IMR-90 (cell line): ENCODE data around the gene SLC17A3. TPM values are rescaled to one million over a fixed set of nuclear protein-coding genes. Genes with fewer than 3 reads are reported as not detected.

ENCODE experiments used
- ATAC-seq: fragments of 200-7000 bp; cut with Tn5 transposase; 2 replicates; pipeline ENCODE4 v1.9.1; 2020; ENCODE audit warnings: low read depth, mild to moderate bottlenecking, moderate library complexity
- BruUV-seq: library from RNA; stranded (reverse); fragments of 400-500 nt; replicated peaks from 2 replicates; lab custom pipeline; 2021; lab: Mats Ljungman, UMichigan
- CTCF ChIA-PET: fragments of 300-600 bp; formaldehyde crosslinking; extraction: SDS; loops from one replicate; lab custom pipeline; 2021; ENCODE audit warnings: antibody characterized with exemption; lab: Yijun Ruan, JAX
- POLR2A ChIA-PET: fragments of 300-600 bp; sonication (Branson Sonifier 250); formaldehyde crosslinking; loops from one replicate; lab custom pipeline; 2022; ENCODE audit warnings: antibody characterized with exemption; ENCODE audit not compliant: unreplicated experiment; lab: Charles Lee
- DNase-seq: peaks from one replicate; pipeline ENCODE4 v3.0.0; 2013
- H2AFZ ChIP-seq: replicated peaks from 2 replicates; pipeline ENCODE3; 2013; ENCODE audit warnings: low read length, mild to moderate bottlenecking; ENCODE audit not compliant: poor library complexity
- H2AK5ac ChIP-seq: 2 replicates; pipeline ENCODE4 v1.6.1; 2013; ENCODE audit warnings: low read depth, low read length, inconsistent platforms
- H2AK9ac ChIP-seq: replicated peaks from 2 replicates; pipeline ENCODE3; 2013; ENCODE audit warnings: mild to moderate bottlenecking, low read depth, low read length, moderate library complexity; ENCODE audit not compliant: poor library complexity
- H2BK120ac ChIP-seq: 2 replicates; pipeline ENCODE4 v1.6.1; 2013; ENCODE audit warnings: low read depth, low read length, inconsistent platforms
- H2BK15ac ChIP-seq: 3 replicates; pipeline ENCODE4 v1.6.1; 2013; ENCODE audit warnings: low read depth, low read length, inconsistent platforms
- H2BK20ac ChIP-seq: 2 replicates; pipeline ENCODE4 v1.6.1; 2013; ENCODE audit warnings: low read depth, mild to moderate bottlenecking, inconsistent platforms, low read length, moderate library complexity
- H2BK5ac ChIP-seq: 2 replicates; pipeline ENCODE4 v1.6.1; 2013; ENCODE audit warnings: mild to moderate bottlenecking, low read depth, low read length, inconsistent platforms; ENCODE audit not compliant: poor library complexity, severe bottlenecking
- H3K14ac ChIP-seq: replicated peaks from 2 replicates; pipeline ENCODE4 v1.6.1; 2013; ENCODE audit warnings: low read depth, low read length, inconsistent platforms
- H3K18ac ChIP-seq: 2 replicates; pipeline ENCODE4 v1.6.1; 2013; ENCODE audit warnings: low read depth, low read length, control low read depth
- H3K23ac ChIP-seq: 2 replicates; pipeline ENCODE4 v1.6.1; 2013; ENCODE audit warnings: low read depth, low read length, inconsistent platforms
- H3K27ac ChIP-seq: 2 replicates; pipeline ENCODE4 v1.5.1; 2013; ENCODE audit warnings: mild to moderate bottlenecking, control low read depth, low read length; ENCODE audit not compliant: insufficient read depth
- H3K27me3 ChIP-seq: 2 replicates; pipeline ENCODE4 v1.6.1; 2013; ENCODE audit warnings: low read length; ENCODE audit not compliant: control insufficient read depth, insufficient read depth
- H3K36me3 ChIP-seq: 2 replicates; pipeline ENCODE4 v1.6.1; 2013; ENCODE audit warnings: low read length, mixed read lengths; ENCODE audit not compliant: control insufficient read depth, insufficient read depth
- H3K4ac ChIP-seq: 2 replicates; pipeline ENCODE4 v1.6.1; 2013; ENCODE audit warnings: low read depth, low read length, inconsistent platforms
- H3K4me1 ChIP-seq: 2 replicates; pipeline ENCODE4 v1.6.1; 2013; ENCODE audit warnings: low read length, mixed read lengths; ENCODE audit not compliant: control insufficient read depth, insufficient read depth
- H3K4me2 ChIP-seq: 2 replicates; pipeline ENCODE4 v1.6.1; 2013; ENCODE audit warnings: low read depth, mild to moderate bottlenecking, control low read depth, low read length, moderate library complexity
- H3K4me3 ChIP-seq: 2 replicates; pipeline ENCODE4 v1.5.1; 2013; ENCODE audit warnings: low read depth, mild to moderate bottlenecking, control low read depth, low read length, moderate library complexity; ENCODE audit not compliant: insufficient read depth
- H3K56ac ChIP-seq: 2 replicates; pipeline ENCODE4 v1.6.1; 2013; ENCODE audit warnings: low read length, inconsistent platforms; ENCODE audit not compliant: insufficient read depth; ENCODE audit errors: extremely low read depth
- H3K79me1 ChIP-seq, 2 experiments: 2 replicates each; pipeline ENCODE4 v1.6.1; 2013; ENCODE audit warnings: low read length in 2 of 2, inconsistent platforms in 1 of 2, low read depth in 1 of 2
- H3K9ac ChIP-seq: 2 replicates; pipeline ENCODE4 v1.6.1; 2013; ENCODE audit warnings: low read depth, low read length, control low read depth
- H3K9me1 ChIP-seq: 2 replicates; pipeline ENCODE4 v1.6.1; 2013; ENCODE audit warnings: low read length, inconsistent platforms; ENCODE audit not compliant: insufficient read depth
- H3K9me3 ChIP-seq: 2 replicates; pipeline ENCODE4 v1.6.1; 2013; ENCODE audit warnings: low read length; ENCODE audit not compliant: control insufficient read depth, insufficient read depth
- H4K20me1 ChIP-seq: 2 replicates; pipeline ENCODE4 v1.6.1; 2013; ENCODE audit warnings: low read length, inconsistent platforms; ENCODE audit not compliant: insufficient read depth
- H4K5ac ChIP-seq: 2 replicates; pipeline ENCODE4 v1.6.1; 2013; ENCODE audit warnings: mild to moderate bottlenecking, low read depth, low read length, control low read depth
- H4K8ac ChIP-seq, 2 experiments: 2 replicates each; pipeline ENCODE4 v1.6.1; 2013; ENCODE audit warnings: low read depth in 2 of 2, low read length in 2 of 2, control low read depth in 1 of 2, inconsistent platforms in 1 of 2
- H4K91ac ChIP-seq: 2 replicates; pipeline ENCODE4 v1.6.1; 2013; ENCODE audit warnings: low read depth, low read length, inconsistent platforms; ENCODE audit not compliant: insufficient read depth
- CEBPB ChIP-seq: IDR thresholded peaks from 2 replicates; pipeline ENCODE4 v1.6.1; 2012; ENCODE audit warnings: low read depth, low read length, improper control_type of control experiment
- CHD1 ChIP-seq: IDR thresholded peaks from 2 replicates; pipeline ENCODE4 v1.6.1; 2012; ENCODE audit warnings: low read depth, low read length, improper control_type of control experiment
- WGBS, 2 experiments: methylation state at CpG; one replicate each; pipeline versions ENCODE4 v1.1.5 to v1.1.7; 2013; ENCODE audit warnings: missing lambda C conversion rate in 2 of 2; ENCODE audit not compliant: insufficient read length in 1 of 2; ENCODE audit errors: extremely low coverage in 2 of 2; 5-methylcytosine and 5-hydroxymethylcytosine counted together
- dilution Hi-C: fragments of 300-500 bp; cut with HindIII; formaldehyde crosslinking; loops from one replicate; pipeline ENCODE4 v1.14.3; 2018; ENCODE audit warnings: low sequenced_read_pairs; ENCODE audit not compliant: unreplicated experiment
- in situ Hi-C: fragments of 300-500 bp; cut with MboI; formaldehyde crosslinking; loops from 3 replicates; pipeline ENCODE4 v1.14.3; 2019; ENCODE audit warnings: low sequenced_read_pairs, inconsistent platforms, mixed read lengths
- intact Hi-C: fragments of 100-400 bp; cut with micrococcal nuclease; formaldehyde crosslinking; loops from 2 replicates; pipeline ENCODE4 v1.10.0; 2022
- polyA plus RNA-seq, 3 experiments: library from polyadenylated mRNA; depleted of rRNA; stranded (reverse); fragments of >200 nt; gene quantifications; 2 replicates each; pipeline ENCODE4 v1.2.3, GENCODE V29; 2012; ENCODE audit warnings: low replicate concordance in 1 of 3
- total RNA-seq: library from RNA; depleted of rRNA; stranded (reverse); fragments of >200 nt; gene quantifications from 2 replicates; pipeline ENCODE4 v1.2.3, GENCODE V29; 2012

SLC17A3 gene
- total and polyA plus RNA-seq, 2 of the 4 experiments (the other 2 are of a cell fraction): not detected

DNA sequence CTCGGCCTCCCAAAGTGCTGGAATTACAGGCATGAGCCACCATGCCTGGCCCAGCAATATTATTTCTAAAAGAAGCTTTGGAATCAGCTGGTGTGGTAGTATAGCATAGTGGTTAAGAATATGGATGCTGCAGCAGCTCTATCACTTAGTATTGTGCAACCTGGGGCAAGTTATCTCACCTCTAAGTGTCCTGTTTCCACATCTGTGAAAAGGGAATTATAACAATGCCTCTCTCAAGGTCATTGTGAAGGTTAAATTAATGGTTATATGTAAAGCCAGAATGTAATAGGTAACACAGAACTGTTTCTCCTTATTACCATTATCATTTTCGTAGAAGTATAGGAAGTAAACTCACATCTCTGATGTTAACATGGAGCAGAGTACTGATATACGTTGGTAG lies 42.3 kb upstream of the SLC17A3 start:
- Histone ChIP-seq H3K4me1 (no peaks in the 10 kb centered on the region), H2BK5ac (no peak overlapping the region), H2AFZ (no peak overlapping the region), H3K23ac (no peak overlapping the region), H2BK20ac (no peak overlapping the region), H4K8ac (no peak overlapping the region), H3K18ac (no peak overlapping the region), H3K4me3 (no peak overlapping the region), H2BK15ac (no peak overlapping the region), H4K5ac (no peak overlapping the region), H2AK9ac (no peak overlapping the region), H3K36me3 (no peaks in the 10 kb centered on the region), H3K9ac (no peak overlapping the region), H3K4me2 (no peak overlapping the region), H3K27ac (no peak overlapping the region), H2BK120ac (no peak overlapping the region), H3K27me3 (no peaks in the 10 kb centered on the region), H3K79me1 (no peaks in the 10 kb centered on the region), H3K4ac (no peak overlapping the region), H3K14ac (no peak overlapping the region), H3K9me1 (no peaks in the 10 kb centered on the region), H3K9me3 (no peaks in the 10 kb centered on the region), H2AK5ac (no peak overlapping the region), H4K91ac (no peak overlapping the region), H3K56ac (no peak overlapping the region), H4K20me1 (no peaks in the 10 kb centered on the region)
- DNase-seq (no peak), ATAC-seq (no peak)
- ChIA-PET POLR2A (no interaction called here), CTCF (no interaction called here)
- WGBS, 2 experiments: 50% methylated on average over 1 of the region's 3 CpGs; no CpG with 5 or more reads in 1 of the 2 experiments
- in situ Hi-C loops (no loop called here), dilution Hi-C loops (no loop called here), intact Hi-C loops (no loop called here)
- no peak for TF ChIP-seq CHD1
- TF ChIP-seq CEBPB: 0 out of 2 replicates have a peak, but pooled peaks have one; percentile 7
- BruUV-seq: no TSS peak
